Activated B cell treated with CpG ODN at 0.5 μM for 24 hours (primary cell): Measurements from ENCODE around the gene POLDIP2. TPM values are rescaled to one million over a fixed set of nuclear protein-coding genes. Genes with fewer than 3 reads are reported as not detected.
A peak's percentile ranks its signal among the peaks of the same experiment; 100 is the strongest.

Experiments
- ATAC-seq: fragments of 200-7000 bp; cut with Tn5 transposase; one replicate; pipeline ENCODE4 v1.10.0; 2021; ENCODE audit warnings: low read depth, mild to moderate bottlenecking, moderate library complexity
- CTCF ChIA-PET: fragments of 350-600 bp; sonication (Branson Sonifier 250); formaldehyde crosslinking; loops from one replicate; lab custom pipeline; 2021; ENCODE audit warnings: antibody characterized with exemption; lab: Charles Lee
- POLR2A ChIA-PET: fragments of 350-600 bp; sonication (Branson Sonifier 250); formaldehyde crosslinking; loops from one replicate; lab custom pipeline; 2021; ENCODE audit warnings: antibody characterized with exemption; lab: Charles Lee
- DNase-seq: peaks from one replicate; pipeline ENCODE4 v3.0.0; 2022
- H3K27ac Mint-ChIP-seq: one replicate; pipeline ENCODE4 v1.8.0; 2020; ENCODE audit warnings: mixed read lengths
- H3K27me3 Mint-ChIP-seq: one replicate; pipeline ENCODE4 v1.8.0; 2021; ENCODE audit warnings: mixed read lengths
- H3K36me3 Mint-ChIP-seq: one replicate; pipeline ENCODE4 v1.8.0; 2021; ENCODE audit warnings: low read depth, mixed read lengths
- H3K4me1 Mint-ChIP-seq: one replicate; pipeline ENCODE4 v1.8.0; 2021; ENCODE audit warnings: mixed read lengths
- H3K4me3 Mint-ChIP-seq: one replicate; pipeline ENCODE4 v1.8.0; 2020; ENCODE audit warnings: mild to moderate bottlenecking, mixed read lengths
- H3K9me3 Mint-ChIP-seq: one replicate; pipeline ENCODE4 v1.8.0; 2020; ENCODE audit warnings: mixed read lengths
- CTCF ChIP-seq: fragments of 200-600 bp; IDR thresholded peaks from one replicate; pipeline ENCODE4 v1.8.0; 2022; ENCODE audit warnings: antibody characterized with exemption, mild to moderate bottlenecking
- intact Hi-C: fragments of 100-400 bp; cut with micrococcal nuclease; formaldehyde crosslinking; loops from one replicate; pipeline ENCODE4 v1.15.1; 2024
- total RNA-seq: library from RNA; stranded (reverse); gene quantifications from 2 replicates; pipeline ENCODE4 v1.2.3, GENCODE V29; 2022

POLDIP2 gene
- total RNA-seq, 1 donor from 2014 or later: 60.5 TPM

- ChIA-PET POLR2A (interaction anchor here (0.6 kb wide), 1 partner anchor 33 kb away, joined by 7 read pairs; no protein-coding TSS in a partner anchor), CTCF (interaction anchor here (5.1 kb wide), 1 partner anchor 12 kb away, joined by 26 read pairs; no protein-coding TSS in a partner anchor)
- no peak overlapping the region for H3K27ac Mint-ChIP-seq
- no peak overlapping the region for H3K4me3 Mint-ChIP-seq
- no peak for TF ChIP-seq CTCF
- H3K36me3 Mint-ChIP-seq: no peaks in the 10 kb centered on the region
- intact Hi-C loops: no loop called here
- ATAC-seq: no peak
- peaks cover 8% of the 10 kb centered on the region for H3K4me1 Mint-ChIP-seq
- H3K9me3 Mint-ChIP-seq: no peaks in the 10 kb centered on the region
- DNase-seq: no peak
- peaks cover 4% of the 10 kb centered on the region for H3K27me3 Mint-ChIP-seq
These were observed 47.1 kb upstream of the POLDIP2 start for GRCh38 chr17:28404461-28404811.

DNA sequence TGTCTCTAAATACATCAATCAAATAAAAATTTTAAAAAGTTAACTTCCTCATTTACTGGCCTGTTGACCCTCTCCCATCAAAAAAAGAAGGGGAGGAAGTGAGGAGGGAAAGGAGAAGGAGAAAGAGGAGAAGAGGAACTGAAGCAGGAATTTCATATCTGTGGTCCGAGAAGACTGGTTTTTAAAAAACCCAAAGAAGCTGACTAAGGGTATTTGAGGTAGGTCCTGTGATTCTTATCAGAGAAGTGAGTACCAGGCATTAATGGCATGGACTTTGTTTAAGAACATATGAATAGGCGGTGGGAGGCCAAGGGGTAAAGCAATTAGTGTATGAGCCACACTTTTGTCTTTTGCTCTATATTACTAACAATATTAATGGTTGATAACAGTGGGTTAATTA lies 46.7 kb upstream of the POLDIP2 start:
- no peaks in the 10 kb centered on the region for H3K36me3 Mint-ChIP-seq
- no peak for DNase-seq
- intact Hi-C loops: no loop called here
- H3K9me3 Mint-ChIP-seq: no peaks in the 10 kb centered on the region
- TF ChIP-seq CTCF: no peak
- POLR2A ChIA-PET: interaction anchor here (0.6 kb wide), 1 partner anchor 32 kb away, joined by 7 read pairs; no protein-coding TSS in a partner anchor
- no peak overlapping the region for H3K27ac Mint-ChIP-seq
- H3K4me3 Mint-ChIP-seq: peak overlapping the region; percentile 6
- peaks cover 4% of the 10 kb centered on the region for H3K27me3 Mint-ChIP-seq
- peaks cover 8% of the 10 kb centered on the region for H3K4me1 Mint-ChIP-seq
- CTCF ChIA-PET: interaction anchor here (5.1 kb wide), 1 partner anchor 12 kb away, joined by 26 read pairs; no protein-coding TSS in a partner anchor
- ATAC-seq: no peak

DNA sequence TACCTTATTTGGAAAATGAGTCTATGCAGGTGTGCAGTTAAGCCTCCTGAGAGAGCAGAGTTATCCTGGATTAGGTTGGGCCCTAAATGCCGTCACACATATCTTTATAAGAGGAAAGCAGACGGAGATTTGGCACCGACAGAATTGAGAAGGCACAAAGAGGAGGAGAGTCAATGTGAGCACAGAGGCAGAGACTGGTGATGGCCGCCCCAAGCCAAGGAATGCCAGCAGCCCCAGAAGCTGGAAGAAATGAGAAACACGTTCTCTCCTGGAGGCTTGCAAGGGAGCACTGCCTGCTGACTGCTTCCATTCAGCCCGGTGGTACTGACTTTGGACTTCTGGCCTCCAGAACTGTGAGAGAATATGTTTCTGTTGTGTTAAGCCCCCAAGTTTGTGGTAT lies 45.5 kb upstream of the POLDIP2 start:
- no peak for DNase-seq
- H3K4me3 Mint-ChIP-seq: no peak overlapping the region

GRCh38 chr17:28402224-28402630 lies 44.9 kb upstream of the POLDIP2 start:
- intact Hi-C loops: no loop called here
- Mint-ChIP-seq H3K4me3 (no peak overlapping the region), H3K9me3 (no peaks in the 10 kb centered on the region), H3K27me3 (no peaks in the 10 kb centered on the region), H3K27ac (no peak overlapping the region), H3K36me3 (no peaks in the 10 kb centered on the region), H3K4me1 (peaks cover 16% of the 10 kb centered on the region)
- POLR2A ChIA-PET: no interaction called here
- no peak for DNase-seq
- CTCF ChIA-PET: no interaction called here
- ATAC-seq: no peak
- no peak for TF ChIP-seq CTCF

More for the DNA sequence above, 45.5 kb upstream of the POLDIP2 start:
- no peak for ATAC-seq
- Mint-ChIP-seq H3K9me3 (no peaks in the 10 kb centered on the region), H3K27me3 (no peaks in the 10 kb centered on the region), H3K36me3 (no peaks in the 10 kb centered on the region), H3K27ac (no peak overlapping the region), H3K4me1 (peaks cover 16% of the 10 kb centered on the region)
- POLR2A ChIA-PET: no interaction called here
- CTCF ChIA-PET: interaction anchor here (5.1 kb wide), 1 partner anchor 14 kb away, joined by 26 read pairs; no protein-coding TSS in a partner anchor
- intact Hi-C loops: no loop called here
- TF ChIP-seq CTCF: no peak

DNA sequence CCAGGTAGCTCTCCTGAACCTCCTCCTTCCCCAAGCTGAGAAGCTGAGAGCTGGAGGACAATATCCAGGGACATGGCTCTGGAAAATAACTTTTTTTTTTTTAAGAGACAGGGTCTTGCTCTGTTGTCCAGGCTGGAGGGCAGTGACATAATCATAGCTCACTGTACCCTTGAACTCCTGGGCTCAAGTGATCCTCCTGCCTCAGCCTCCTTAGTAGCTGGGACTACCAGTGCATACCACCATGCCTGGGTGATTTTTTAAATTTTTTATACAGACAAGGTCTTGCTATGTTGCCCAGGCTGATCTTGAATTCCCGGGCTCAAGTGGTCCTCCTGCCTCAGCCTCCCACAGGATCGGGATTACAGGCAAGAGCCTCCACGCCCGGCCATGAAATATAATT lies 42.5 kb upstream of the POLDIP2 start:
- Mint-ChIP-seq H3K4me1 (peaks cover 8% of the 10 kb centered on the region), H3K27ac (no peak overlapping the region)
- no peak for DNase-seq

More for the DNA sequence above, 42.5 kb upstream of the POLDIP2 start:
- POLR2A ChIA-PET: no interaction called here
- Mint-ChIP-seq H3K36me3 (peaks cover 8% of the 10 kb centered on the region), H3K27me3 (no peaks in the 10 kb centered on the region), H3K4me3 (no peak overlapping the region), H3K9me3 (no peaks in the 10 kb centered on the region)
- intact Hi-C loops: no loop called here
- CTCF ChIA-PET: no interaction called here
- TF ChIP-seq CTCF: no peak
- ATAC-seq: no peak
